ENCODE data around the gene SERGEF. TPM values are rescaled to one million over a fixed set of nuclear protein-coding genes. Genes with fewer than 3 reads are reported as not detected.

SERGEF gene
- total and polyA plus RNA-seq, 4 donors: 20.2 to 85.0 (median 26.9) TPM

DNA sequence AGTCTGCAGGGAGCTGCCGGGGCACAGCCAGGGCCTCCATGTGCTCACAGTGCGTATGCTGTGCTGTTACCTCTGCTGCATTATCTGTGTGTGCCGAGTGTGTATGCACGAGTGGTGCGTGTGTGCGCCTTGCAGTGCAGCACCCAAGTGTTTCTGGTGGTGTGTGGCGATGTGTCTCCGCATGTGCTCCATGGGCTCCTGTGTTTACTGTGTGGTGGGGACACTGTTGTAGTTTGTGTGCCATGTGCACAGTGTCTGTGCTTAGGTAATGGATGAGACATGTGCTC is 246.8 kb downstream of the SERGEF start:
- no peak overlapping the region for H3K9ac ChIP-seq (ENCODE audit: insufficient read depth in 1 of 2, low read length in 2 of 2)
- H3K9me3 ChIP-seq (ENCODE audit: control insufficient read depth in 4 of 4, insufficient read depth in 3 of 4, low read length in 3 of 4): no peaks in the 10 kb centered on the region
- TF ChIP-seq, protein P1, sequence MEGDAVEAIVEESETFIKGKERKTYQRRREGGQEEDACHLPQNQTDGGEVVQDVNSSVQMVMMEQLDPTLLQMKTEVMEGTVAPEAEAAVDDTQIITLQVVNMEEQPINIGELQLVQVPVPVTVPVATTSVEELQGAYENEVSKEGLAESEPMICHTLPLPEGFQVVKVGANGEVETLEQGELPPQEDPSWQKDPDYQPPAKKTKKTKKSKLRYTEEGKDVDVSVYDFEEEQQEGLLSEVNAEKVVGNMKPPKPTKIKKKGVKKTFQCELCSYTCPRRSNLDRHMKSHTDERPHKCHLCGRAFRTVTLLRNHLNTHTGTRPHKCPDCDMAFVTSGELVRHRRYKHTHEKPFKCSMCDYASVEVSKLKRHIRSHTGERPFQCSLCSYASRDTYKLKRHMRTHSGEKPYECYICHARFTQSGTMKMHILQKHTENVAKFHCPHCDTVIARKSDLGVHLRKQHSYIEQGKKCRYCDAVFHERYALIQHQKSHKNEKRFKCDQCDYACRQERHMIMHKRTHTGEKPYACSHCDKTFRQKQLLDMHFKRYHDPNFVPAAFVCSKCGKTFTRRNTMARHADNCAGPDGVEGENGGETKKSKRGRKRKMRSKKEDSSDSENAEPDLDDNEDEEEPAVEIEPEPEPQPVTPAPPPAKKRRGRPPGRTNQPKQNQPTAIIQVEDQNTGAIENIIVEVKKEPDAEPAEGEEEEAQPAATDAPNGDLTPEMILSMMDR (IDR thresholded peaks at IDR 0.05; ENCODE audit: control extremely low read depth, extremely low read depth): no peak
- H3K4me1 ChIP-seq (ENCODE audit: control insufficient read depth in 5 of 5, insufficient read depth in 5 of 5, low read length in 5 of 5): peaks cover 0 to 4% (median 0%) of the 10 kb centered on the region in 5 donors
- H3K4me3 ChIP-seq: no peak overlapping the region
- no peaks in the 10 kb centered on the region for H3K27me3 ChIP-seq (ENCODE audit: control insufficient read depth in 3 of 3, insufficient read depth in 3 of 3, low read length in 2 of 3)
- DNase-seq (no peak), ATAC-seq (ENCODE audit: insufficient read depth, low FRiP score) (no peak)
- WGBS, 2 donors: 92 to 99% methylated on average over 8 of the region's 8 CpGs
- no peaks in the 10 kb centered on the region for H3K36me3 ChIP-seq (ENCODE audit: control insufficient read depth in 4 of 4, insufficient read depth in 4 of 4, low read length in 4 of 4)
- no peak overlapping the region for H3K27ac ChIP-seq (ENCODE audit: low read depth in 1 of 2, low read length in 1 of 2)

DNA sequence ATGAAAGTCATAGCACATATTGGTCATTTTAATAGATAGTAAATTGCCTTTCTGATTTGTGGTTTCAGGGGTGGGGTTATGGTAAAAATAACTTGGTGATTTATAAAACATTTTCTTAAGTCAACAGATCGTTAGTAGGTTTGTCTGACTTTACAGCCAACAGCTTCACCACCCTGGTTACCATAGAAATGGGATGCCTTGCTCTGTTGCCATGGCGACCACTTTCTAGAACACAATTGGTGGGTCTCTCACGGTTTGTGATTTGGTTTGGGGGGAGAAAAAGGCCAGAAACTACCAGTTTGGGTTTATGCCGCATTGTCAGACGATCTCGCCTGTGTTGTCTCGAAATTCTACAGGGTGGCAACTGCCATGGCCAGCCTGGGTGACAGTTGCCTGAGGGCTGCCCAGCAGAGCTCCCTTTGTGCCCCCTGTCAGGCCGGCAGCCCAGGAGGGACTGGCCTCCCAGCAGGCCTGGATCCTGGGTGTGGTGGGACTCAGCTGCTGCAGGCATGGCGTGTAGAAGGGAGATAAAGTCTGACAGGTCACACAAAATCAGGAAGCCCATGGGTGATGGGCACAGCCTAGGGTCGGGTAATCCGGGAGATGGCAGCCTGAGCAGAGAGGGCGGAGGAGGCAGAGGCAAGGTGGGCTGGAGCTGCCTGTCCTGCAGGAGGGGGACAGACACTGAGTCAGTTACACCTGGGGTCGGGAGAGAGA is 247.3 kb downstream of the SERGEF start:
- Histone ChIP-seq H3K4me1 (ENCODE audit: control insufficient read depth in 5 of 5, insufficient read depth in 5 of 5, low read length in 5 of 5) (peaks cover 0 to 4% (median 0%) of the 10 kb centered on the region in 5 donors), H3K36me3 (ENCODE audit: control insufficient read depth in 4 of 4, insufficient read depth in 4 of 4, low read length in 4 of 4) (no peaks in the 10 kb centered on the region), H3K9ac (ENCODE audit: insufficient read depth in 1 of 2, low read length in 2 of 2) (no peak overlapping the region), H3K27ac (ENCODE audit: low read depth in 1 of 2, low read length in 1 of 2) (no peak overlapping the region), H3K4me3 (no peak overlapping the region), H3K9me3 (ENCODE audit: control insufficient read depth in 4 of 4, insufficient read depth in 3 of 4, low read length in 3 of 4) (no peaks in the 10 kb centered on the region), H3K27me3 (ENCODE audit: control insufficient read depth in 3 of 3, insufficient read depth in 3 of 3, low read length in 2 of 3) (no peaks in the 10 kb centered on the region)
- TF ChIP-seq, protein P1 (IDR thresholded peaks at IDR 0.05; ENCODE audit: control extremely low read depth, extremely low read depth): no peak
- ATAC-seq (ENCODE audit: insufficient read depth, low FRiP score): no peak
- WGBS, 2 donors: 73 to 81% methylated on average over 13 of the region's 13 CpGs
- DNase-seq: no peak

DNA sequence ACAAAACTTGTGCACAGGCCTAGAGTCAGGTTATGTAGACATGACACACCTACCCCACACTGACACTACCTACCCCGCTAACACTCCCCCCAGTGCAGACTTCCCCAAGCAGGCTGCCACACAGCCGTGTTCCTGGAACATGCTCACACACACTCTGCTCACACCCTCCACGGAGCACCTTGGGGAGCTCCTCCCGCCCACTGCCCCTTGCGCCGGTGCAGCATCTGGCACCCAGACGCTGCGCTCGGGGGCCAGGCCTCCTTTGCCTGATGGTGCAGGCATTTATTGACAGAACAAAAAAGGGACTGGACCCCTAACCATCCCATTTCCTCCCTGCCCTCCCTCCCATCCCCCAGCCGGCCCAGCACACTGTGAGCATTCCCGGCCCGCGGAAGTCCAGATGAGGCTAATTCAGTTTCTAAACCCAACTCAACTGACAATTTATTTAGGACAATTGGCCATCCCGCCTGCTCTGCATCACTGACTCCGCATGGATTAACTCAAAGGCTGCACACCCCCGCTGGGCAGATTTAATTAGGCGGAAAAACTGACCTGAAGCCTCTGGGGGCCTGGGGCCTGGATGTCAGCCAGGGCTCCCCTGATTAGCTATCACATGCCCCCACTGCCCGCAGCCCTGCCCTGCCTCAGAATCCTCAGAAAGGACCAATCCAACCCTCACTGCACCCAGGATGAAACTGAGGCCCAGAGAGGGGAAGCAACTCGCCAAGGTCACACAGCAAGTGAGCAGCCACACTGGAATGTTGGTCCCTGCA is 248.2 kb downstream of the SERGEF start:
- no peak overlapping the region for H3K9ac ChIP-seq (ENCODE audit: insufficient read depth in 1 of 2, low read length in 2 of 2)
- H3K27me3 ChIP-seq (ENCODE audit: control insufficient read depth in 3 of 3, insufficient read depth in 3 of 3, low read length in 2 of 3): no peaks in the 10 kb centered on the region
- no peaks in the 10 kb centered on the region for H3K4me1 ChIP-seq (ENCODE audit: control insufficient read depth in 5 of 5, insufficient read depth in 5 of 5, low read length in 5 of 5)
- ATAC-seq (ENCODE audit: insufficient read depth, low FRiP score) (no peak), DNase-seq (no peak)
- 80 to 86% methylated on average over 19 of the region's 19 CpGs for WGBS, 2 donors
- no peaks in the 10 kb centered on the region for H3K9me3 ChIP-seq (ENCODE audit: control insufficient read depth in 4 of 4, insufficient read depth in 3 of 4, low read length in 3 of 4)
- TF ChIP-seq, protein P1 (IDR thresholded peaks at IDR 0.05; ENCODE audit: control extremely low read depth, extremely low read depth): no peak
- H3K27ac ChIP-seq (ENCODE audit: low read depth in 1 of 2, low read length in 1 of 2): no peak overlapping the region
- H3K36me3 ChIP-seq (ENCODE audit: control insufficient read depth in 4 of 4, insufficient read depth in 4 of 4, low read length in 4 of 4): no peaks in the 10 kb centered on the region
- no peak overlapping the region for H3K4me3 ChIP-seq

Data from lung (tissue), 12 donors.